GM10266 (cell line): ENCODE results near the gene COL20A1.

Experiments
- DNase-seq: peaks from one replicate; pipeline ENCODE4 v3.0.0; 2012; ENCODE audit errors: extremely low spot score
- TF ChIP-seq, protein P1 (sequence below): IDR thresholded peaks from 2 replicates; pipeline ENCODE4 v1.5.1; 2012; ENCODE audit warnings: mild to moderate bottlenecking, low read depth; ENCODE audit not compliant: control insufficient read depth, insufficient read depth; ENCODE audit errors: missing control alignments

COL20A1 gene

DNA sequence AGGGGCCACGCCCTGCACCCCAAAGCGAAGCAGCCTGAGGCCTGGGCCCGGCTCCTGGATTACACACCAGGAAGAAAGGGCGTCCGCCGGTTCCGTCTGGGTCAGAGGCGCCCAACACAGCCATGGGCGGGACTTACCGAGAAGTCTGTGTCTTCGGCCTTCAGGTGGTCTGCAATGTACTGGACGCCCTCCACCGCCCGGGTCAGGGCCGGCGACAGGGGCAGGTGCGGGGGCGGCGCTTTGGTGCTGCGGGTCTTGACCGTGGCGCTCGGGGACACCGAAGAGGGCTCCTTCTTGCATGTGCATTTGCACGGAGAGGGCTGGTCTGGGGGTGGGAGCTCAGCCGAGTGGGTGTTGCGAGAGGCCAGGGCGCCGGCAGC is 56.5 kb downstream of the COL20A1 start:
- TF ChIP-seq, protein P1, sequence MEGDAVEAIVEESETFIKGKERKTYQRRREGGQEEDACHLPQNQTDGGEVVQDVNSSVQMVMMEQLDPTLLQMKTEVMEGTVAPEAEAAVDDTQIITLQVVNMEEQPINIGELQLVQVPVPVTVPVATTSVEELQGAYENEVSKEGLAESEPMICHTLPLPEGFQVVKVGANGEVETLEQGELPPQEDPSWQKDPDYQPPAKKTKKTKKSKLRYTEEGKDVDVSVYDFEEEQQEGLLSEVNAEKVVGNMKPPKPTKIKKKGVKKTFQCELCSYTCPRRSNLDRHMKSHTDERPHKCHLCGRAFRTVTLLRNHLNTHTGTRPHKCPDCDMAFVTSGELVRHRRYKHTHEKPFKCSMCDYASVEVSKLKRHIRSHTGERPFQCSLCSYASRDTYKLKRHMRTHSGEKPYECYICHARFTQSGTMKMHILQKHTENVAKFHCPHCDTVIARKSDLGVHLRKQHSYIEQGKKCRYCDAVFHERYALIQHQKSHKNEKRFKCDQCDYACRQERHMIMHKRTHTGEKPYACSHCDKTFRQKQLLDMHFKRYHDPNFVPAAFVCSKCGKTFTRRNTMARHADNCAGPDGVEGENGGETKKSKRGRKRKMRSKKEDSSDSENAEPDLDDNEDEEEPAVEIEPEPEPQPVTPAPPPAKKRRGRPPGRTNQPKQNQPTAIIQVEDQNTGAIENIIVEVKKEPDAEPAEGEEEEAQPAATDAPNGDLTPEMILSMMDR, result no peak
- DNase-seq, result no peak

DNA sequence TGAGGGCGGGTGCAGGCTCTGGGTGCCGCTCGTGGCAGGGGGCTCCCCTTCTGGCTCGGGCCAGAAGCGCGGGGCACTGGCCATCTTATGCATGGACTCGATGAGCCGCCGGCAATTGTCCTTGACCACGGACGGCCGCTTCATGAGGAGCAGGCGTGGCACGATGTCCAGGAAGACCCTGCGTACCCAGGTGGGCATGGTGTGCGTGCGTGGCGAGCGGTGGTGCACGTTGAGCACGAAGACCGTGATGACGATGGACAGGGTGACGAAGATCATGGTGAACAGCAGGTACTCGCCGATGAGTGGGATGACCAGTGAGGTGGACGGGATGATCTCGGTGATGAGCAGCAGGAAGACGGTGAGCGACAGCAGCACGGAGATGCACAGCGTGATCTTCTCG is 57.2 kb downstream of the COL20A1 start:
- TF ChIP-seq, protein P1, result no peak

DNA sequence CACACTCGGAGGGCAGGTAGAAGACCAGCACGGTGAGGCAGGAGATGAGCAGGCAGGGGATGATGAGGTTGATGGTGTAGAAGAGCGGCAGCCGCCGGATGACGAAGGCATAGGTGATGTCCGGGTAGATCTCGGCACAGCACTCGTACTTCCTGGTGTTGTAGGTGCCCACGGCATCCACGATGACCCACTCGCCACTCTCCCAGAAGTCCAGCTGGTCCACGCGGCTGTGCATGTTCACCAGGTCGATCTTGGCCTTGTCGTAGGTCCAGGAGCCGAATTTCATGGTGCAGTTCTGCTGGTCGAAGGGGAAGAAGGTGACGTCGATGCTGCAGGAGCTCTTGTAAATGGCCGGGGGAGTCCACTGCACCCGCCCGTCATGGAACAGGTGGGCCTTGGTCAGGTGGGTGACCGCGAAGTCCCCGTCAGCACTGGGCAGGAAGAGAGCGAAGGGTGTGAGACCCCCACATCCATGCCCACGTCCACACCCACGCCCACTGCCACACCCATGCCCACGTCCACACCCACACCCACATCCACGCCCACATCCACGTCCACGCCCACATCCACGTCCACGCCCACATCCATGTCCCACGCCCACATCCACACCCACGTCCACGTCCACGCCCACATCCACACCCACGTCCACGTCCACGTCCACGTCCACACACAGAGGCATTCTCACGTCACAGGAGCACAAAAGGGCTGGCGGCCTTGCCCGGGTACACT is 57.8 kb downstream of the COL20A1 start:
- TF ChIP-seq, protein P1, result no peak
- no peak for DNase-seq

More for the DNA sequence above, 57.2 kb downstream of the COL20A1 start:
- no peak for DNase-seq

DNA sequence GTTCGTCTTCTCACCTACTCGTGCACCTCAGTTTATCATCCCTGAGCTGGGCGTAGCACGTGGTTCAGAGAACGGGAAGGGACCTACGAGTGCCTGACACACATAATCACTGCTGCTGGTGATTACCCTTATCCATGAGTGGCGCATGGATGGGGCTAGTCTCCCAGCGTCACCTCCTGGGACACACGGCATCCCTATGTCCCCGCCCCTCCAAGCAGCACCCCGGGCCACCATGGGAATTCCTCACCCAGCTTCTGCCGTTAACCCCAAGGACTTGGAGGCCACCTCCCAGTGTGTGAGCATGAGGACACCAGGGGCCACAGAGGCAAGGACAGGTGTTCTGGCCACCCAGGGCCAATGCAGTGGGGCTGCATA is 58.3 kb downstream of the COL20A1 start:
- DNase-seq, result no peak
- TF ChIP-seq, protein P1, result no peak

DNA sequence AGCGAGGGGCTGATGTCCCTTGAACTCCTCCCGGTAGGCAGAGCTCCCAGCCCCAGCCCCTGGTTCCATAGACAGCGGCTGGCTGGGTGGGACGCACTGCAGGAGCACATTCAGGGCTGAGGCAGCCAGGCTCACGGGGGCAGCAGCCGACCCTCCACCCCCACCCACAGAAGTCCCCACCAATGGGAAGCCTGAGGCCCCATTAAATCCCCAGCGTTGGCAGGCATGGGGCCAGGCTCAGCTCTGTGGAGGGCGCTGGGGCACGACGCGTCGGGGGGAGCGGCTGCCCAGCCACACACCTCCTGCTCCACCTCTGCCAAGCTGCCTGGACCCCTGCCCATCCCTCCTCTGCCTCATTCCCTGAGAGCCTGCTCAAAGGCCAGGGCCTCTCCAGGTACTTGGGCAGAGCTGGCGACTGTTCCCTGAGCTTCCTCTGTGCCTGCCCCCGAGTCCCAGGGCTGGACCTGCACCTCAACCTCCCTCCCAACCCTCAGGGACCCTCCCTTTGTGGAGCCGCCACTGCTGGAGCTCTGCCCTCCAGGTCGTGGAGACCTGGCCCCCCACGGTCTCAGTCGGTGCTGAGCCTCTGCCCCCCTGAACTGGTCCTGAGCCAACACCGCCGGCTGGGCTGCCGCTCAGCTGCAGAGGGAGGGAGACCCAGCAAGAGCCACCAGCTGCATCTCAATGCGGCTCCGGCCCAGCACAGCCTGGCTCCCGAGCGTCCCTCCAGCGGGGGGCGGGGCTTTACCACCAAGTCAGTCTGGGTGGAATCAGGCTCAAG is 59.0 kb downstream of the COL20A1 start:
- DNase-seq, result no peak
- TF ChIP-seq, protein P1, result no peak

DNA sequence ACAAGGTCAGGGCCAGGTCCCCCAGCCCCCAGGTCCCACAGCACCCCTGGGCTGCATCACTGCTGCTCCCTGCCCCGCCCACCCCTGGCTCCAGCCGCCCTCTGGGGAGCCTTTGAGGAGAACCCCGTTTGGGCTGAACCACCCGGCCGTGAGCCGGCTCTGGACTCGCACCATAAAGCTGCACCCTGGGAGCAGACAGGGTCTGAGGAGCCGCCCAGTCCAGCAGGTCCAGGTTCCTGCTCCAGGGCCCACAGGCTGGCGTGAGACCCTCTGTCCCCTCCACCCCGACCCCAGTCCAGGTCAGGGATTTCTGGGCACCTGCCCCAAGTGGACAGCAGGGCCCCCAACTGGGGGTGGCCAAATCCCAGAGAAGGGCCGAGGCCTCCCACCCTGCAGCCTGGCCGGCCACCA is 59.8 kb downstream of the COL20A1 start:
- TF ChIP-seq, protein P1, result no peak
- DNase-seq, result no peak
